Measurements from ENCODE around the gene KIF25.
"Not testable (repeated sequence)": the region's sequence is repeated elsewhere in the genome, so short reads cannot be mapped to it uniquely, and the experiment has no call there.

KIF25 gene

GRCh38 chr6:167995731-167996151 is 1.7 kb upstream of the KIF25 start:
- Mint-ChIP-seq H3K27me3 (no peaks in the 10 kb centered on the region), H3K9me3 (no peaks in the 10 kb centered on the region), H3K4me1 (ENCODE audit: low read depth) (no peaks in the 10 kb centered on the region), H3K27ac (no peak overlapping the region), H3K4me3 (no peak overlapping the region), H3K36me3 (ENCODE audit: low read depth) (no peaks in the 10 kb centered on the region)
- intact Hi-C loops (cut with micrococcal nuclease), result no loop called here

- H3K27me3 Mint-ChIP-seq, result no peaks in the 10 kb centered on the region
- no peaks in the 10 kb centered on the region for H3K4me1 Mint-ChIP-seq (ENCODE audit: low read depth)
- intact Hi-C loops (cut with micrococcal nuclease), result no loop called here
- H3K9me3 Mint-ChIP-seq, result no peaks in the 10 kb centered on the region
- H3K36me3 Mint-ChIP-seq (ENCODE audit: low read depth), result no peaks in the 10 kb centered on the region
- no peak overlapping the region for H3K4me3 Mint-ChIP-seq
- no peak overlapping the region for H3K27ac Mint-ChIP-seq
Measured at GRCh38 chr6:167996424-167997199, 859 bp upstream of the KIF25 start.

- no peaks in the 10 kb centered on the region for H3K4me1 Mint-ChIP-seq (ENCODE audit: low read depth)
- H3K27me3 Mint-ChIP-seq, result no peaks in the 10 kb centered on the region
- no peaks in the 10 kb centered on the region for H3K9me3 Mint-ChIP-seq
- no peak overlapping the region for H3K27ac Mint-ChIP-seq
- intact Hi-C loops (cut with micrococcal nuclease), result no loop called here
- no peak overlapping the region for H3K4me3 Mint-ChIP-seq
- no peaks in the 10 kb centered on the region for H3K36me3 Mint-ChIP-seq (ENCODE audit: low read depth)
Measured at GRCh38 chr6:167998215-167998614, 744 bp downstream of the KIF25 start.

- Mint-ChIP-seq H3K36me3 (ENCODE audit: low read depth) (no peaks in the 10 kb centered on the region), H3K4me3 (no peak overlapping the region), H3K27me3 (no peaks in the 10 kb centered on the region), H3K9me3 (no peaks in the 10 kb centered on the region), H3K4me1 (ENCODE audit: low read depth) (no peaks in the 10 kb centered on the region), H3K27ac (no peak overlapping the region)
- intact Hi-C loops (cut with micrococcal nuclease), result no loop called here
Measured at GRCh38 chr6:168000198-168001028, 2.9 kb downstream of the KIF25 start.

GRCh38 chr6:168001029-168001332 is 3.5 kb downstream of the KIF25 start:
- Mint-ChIP-seq H3K36me3 (ENCODE audit: low read depth) (no peaks in the 10 kb centered on the region), H3K4me1 (ENCODE audit: low read depth) (no peaks in the 10 kb centered on the region), H3K27me3 (no peaks in the 10 kb centered on the region), H3K27ac (no peak overlapping the region), H3K9me3 (no peaks in the 10 kb centered on the region), H3K4me3 (no peak overlapping the region)
- intact Hi-C loops (cut with micrococcal nuclease), result no loop called here

GRCh38 chr6:168001514-168001913 is 4.0 kb downstream of the KIF25 start:
- H3K4me3 Mint-ChIP-seq; H3K9me3 Mint-ChIP-seq; H3K27ac Mint-ChIP-seq; intact Hi-C loops (cut with micrococcal nuclease); H3K4me1 Mint-ChIP-seq (ENCODE audit: low read depth); H3K27me3 Mint-ChIP-seq; H3K36me3 Mint-ChIP-seq (ENCODE audit: low read depth): not testable (repeated sequence)

- H3K4me3 Mint-ChIP-seq, result no peak overlapping the region
- intact Hi-C loops (cut with micrococcal nuclease), result no loop called here
- H3K27ac Mint-ChIP-seq, result no peak overlapping the region
- H3K4me1 Mint-ChIP-seq (ENCODE audit: low read depth), result peaks cover 5% of the 10 kb centered on the region
- H3K9me3 Mint-ChIP-seq, result no peaks in the 10 kb centered on the region
- H3K36me3 Mint-ChIP-seq (ENCODE audit: low read depth), result no peaks in the 10 kb centered on the region
- no peaks in the 10 kb centered on the region for H3K27me3 Mint-ChIP-seq
Measured at GRCh38 chr6:168002804-168003203, 5.3 kb downstream of the KIF25 start.

GRCh38 chr6:168004023-168004422 is 6.6 kb downstream of the KIF25 start:
- Mint-ChIP-seq H3K9me3 (no peaks in the 10 kb centered on the region), H3K4me1 (ENCODE audit: low read depth) (peaks cover 5% of the 10 kb centered on the region), H3K4me3 (no peak overlapping the region), H3K27ac (no peak overlapping the region), H3K27me3 (no peaks in the 10 kb centered on the region), H3K36me3 (ENCODE audit: low read depth) (no peaks in the 10 kb centered on the region)
- intact Hi-C loops (cut with micrococcal nuclease), result no loop called here

- Mint-ChIP-seq H3K36me3 (ENCODE audit: low read depth) (no peaks in the 10 kb centered on the region), H3K4me1 (ENCODE audit: low read depth) (peaks cover 5% of the 10 kb centered on the region), H3K4me3 (no peak overlapping the region), H3K27ac (no peak overlapping the region), H3K27me3 (no peaks in the 10 kb centered on the region), H3K9me3 (peaks cover 4% of the 10 kb centered on the region)
- intact Hi-C loops (cut with micrococcal nuclease), result no loop called here
Measured at GRCh38 chr6:168004945-168005344, 7.5 kb downstream of the KIF25 start.

GRCh38 chr6:168005796-168006195 is 8.3 kb downstream of the KIF25 start:
- H3K4me1 Mint-ChIP-seq (ENCODE audit: low read depth), result peaks cover 5% of the 10 kb centered on the region
- intact Hi-C loops (cut with micrococcal nuclease), result no loop called here
- peaks cover 12% of the 10 kb centered on the region for H3K9me3 Mint-ChIP-seq
- no peak overlapping the region for H3K27ac Mint-ChIP-seq
- no peak overlapping the region for H3K4me3 Mint-ChIP-seq
- H3K36me3 Mint-ChIP-seq (ENCODE audit: low read depth), result no peaks in the 10 kb centered on the region
- H3K27me3 Mint-ChIP-seq, result no peaks in the 10 kb centered on the region

- intact Hi-C loops (cut with micrococcal nuclease), result no loop called here
- H3K27me3 Mint-ChIP-seq, result no peaks in the 10 kb centered on the region
- peaks cover 5% of the 10 kb centered on the region for H3K4me1 Mint-ChIP-seq (ENCODE audit: low read depth)
- no peaks in the 10 kb centered on the region for H3K36me3 Mint-ChIP-seq (ENCODE audit: low read depth)
- no peak overlapping the region for H3K27ac Mint-ChIP-seq
- no peak overlapping the region for H3K4me3 Mint-ChIP-seq
- H3K9me3 Mint-ChIP-seq, result peaks cover 32% of the 10 kb centered on the region
Measured at GRCh38 chr6:168007592-168008338, 10.3 kb downstream of the KIF25 start.

GRCh38 chr6:168009331-168009730 is 11.9 kb downstream of the KIF25 start:
- H3K27ac Mint-ChIP-seq, result no peak overlapping the region

GRCh38 chr6:168011291-168011690 is 13.8 kb downstream of the KIF25 start:
- Mint-ChIP-seq H3K27ac (no peak overlapping the region), H3K9me3 (peaks cover 52% of the 10 kb centered on the region), H3K27me3 (no peaks in the 10 kb centered on the region), H3K4me3 (no peak overlapping the region), H3K4me1 (ENCODE audit: low read depth) (peaks cover 5% of the 10 kb centered on the region), H3K36me3 (ENCODE audit: low read depth) (no peaks in the 10 kb centered on the region)
- intact Hi-C loops (cut with micrococcal nuclease), result no loop called here

More at GRCh38 chr6:168009331-168009730, 11.9 kb downstream of the KIF25 start:
- no peaks in the 10 kb centered on the region for H3K27me3 Mint-ChIP-seq
- no peaks in the 10 kb centered on the region for H3K36me3 Mint-ChIP-seq (ENCODE audit: low read depth)
- H3K4me3 Mint-ChIP-seq, result no peak overlapping the region
- intact Hi-C loops (cut with micrococcal nuclease), result no loop called here
- H3K9me3 Mint-ChIP-seq, result peaks cover 41% of the 10 kb centered on the region
- H3K4me1 Mint-ChIP-seq (ENCODE audit: low read depth), result peaks cover 5% of the 10 kb centered on the region

Measured in dendritic cell treated with granulocyte-macrophage colony-stimulating factor and Interleukin-4, amounts not matched to agents 40 ng/mL and 50 ng/mL, for 4 days (primary cell).